GM21528 (cell line): ENCODE data around the gene WDR64.
A peak's percentile ranks its signal among the peaks of the same experiment; 100 is the strongest.

Experiments used
- ATAC-seq: cut with Tn5 transposase; IDR thresholded peaks from one replicate; pipeline ENCODE4 v1.9.1; 2021; ENCODE audit warnings: mild to moderate bottlenecking, moderate library complexity; ENCODE audit not compliant: unreplicated experiment, low FRiP score

WDR64 gene

DNA sequence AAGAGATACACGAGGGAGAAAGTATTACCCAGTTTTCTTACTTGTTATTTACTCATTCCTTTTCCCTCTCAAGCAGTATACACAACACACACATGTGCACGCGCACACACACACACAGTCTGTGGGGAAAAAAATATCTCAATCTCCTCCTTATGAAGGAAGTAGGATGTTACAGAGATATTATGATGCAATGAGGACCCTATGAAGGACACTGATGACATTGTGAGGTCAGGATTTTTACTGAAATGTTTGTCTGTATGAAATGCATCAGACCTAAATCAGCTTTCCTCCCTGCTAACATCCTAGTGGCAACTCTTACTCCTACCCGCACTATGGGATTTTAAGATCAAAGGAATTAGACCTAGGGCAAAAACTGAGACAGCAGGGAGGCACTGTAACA, at the start of gene WDR64:
Gene WDR64 (plus strand): TSS at position 270 of the 400 bp plus-strand sequence. CDS start 204 bp downstream, outside the sequence.
- no peak for ATAC-seq

DNA sequence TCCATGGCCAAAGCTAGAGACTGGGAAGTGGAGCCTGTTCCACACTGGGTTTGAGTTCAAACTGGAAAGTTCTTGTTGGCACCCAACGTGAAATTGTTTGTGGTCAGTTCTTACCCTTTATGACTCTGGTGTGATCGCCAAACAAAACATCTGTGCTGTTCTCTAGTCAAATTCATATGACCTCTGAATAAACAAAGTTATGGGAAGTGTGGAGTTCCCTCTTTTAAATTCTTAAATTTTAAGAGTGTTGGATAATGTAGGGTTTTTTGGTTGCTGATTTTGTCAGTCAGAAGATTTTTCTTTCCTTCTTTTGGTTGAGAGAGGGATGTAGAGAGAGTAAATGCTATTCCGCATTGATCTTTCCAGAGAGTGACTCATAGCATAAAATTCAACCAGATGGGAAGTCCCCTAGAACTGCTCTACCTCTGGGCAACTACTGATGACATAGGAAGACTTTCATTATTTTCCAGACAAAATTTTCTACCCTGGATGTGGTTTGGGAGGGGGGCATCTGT, 48.3 kb upstream of the WDR64 start:
- ATAC-seq: no peak

- ATAC-seq: no peak
Measured at GRCh38 chr1:241605146-241605805, 46.8 kb upstream of the WDR64 start.

- ATAC-seq: no peak
Measured at GRCh38 chr1:241606544-241606943, 45.5 kb upstream of the WDR64 start.

DNA sequence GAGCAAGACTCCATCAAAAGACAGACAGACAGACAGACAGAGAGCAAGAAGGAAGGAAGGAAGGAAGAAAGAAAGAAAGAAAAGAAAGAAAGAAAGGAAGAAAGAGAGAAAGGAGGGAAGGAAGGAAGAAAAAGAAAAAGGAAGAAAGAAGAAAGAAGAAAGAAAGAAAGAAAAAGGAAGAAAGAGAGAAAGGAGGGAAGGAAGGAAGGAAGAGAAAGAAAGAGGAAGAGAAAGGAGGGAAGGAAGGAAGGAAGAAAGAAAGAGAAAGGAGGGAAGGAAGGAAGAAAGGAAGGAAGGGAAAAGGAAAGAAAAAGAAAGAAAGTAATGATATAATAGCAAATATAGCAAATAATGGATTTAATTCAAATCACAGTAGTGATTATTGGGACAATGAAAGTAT, 44.6 kb upstream of the WDR64 start:
- no peak for ATAC-seq

DNA sequence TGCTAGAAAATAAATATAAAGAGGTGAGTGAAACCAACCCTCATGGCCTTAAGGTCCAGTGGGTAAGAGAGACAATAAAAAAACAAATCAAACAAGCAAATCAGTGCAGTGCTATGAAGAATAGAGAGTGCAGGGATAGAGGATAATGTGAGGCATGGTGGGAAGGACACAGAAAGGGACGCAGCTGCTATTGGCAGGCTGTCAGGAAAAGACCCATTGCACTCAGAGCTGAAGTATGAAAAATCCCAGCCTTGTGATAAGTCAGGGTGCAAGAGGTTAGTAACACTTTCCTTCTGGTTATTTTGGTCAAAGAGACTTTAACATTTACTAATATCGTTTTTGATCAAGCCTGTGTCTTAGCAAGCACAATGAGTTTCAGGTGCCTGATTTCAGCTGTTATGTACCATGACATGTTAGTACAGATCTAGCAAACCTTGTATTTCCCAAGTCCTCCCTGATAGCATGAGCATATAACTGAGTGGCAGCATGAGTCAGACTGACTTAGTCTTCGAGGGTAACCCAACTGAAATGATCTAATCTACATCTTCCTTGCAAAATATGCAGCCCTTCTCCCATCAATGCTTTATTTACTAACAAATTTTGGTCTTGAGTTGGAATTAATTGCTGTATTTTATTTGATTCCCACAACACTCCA, 43.6 kb upstream of the WDR64 start:
- no peak for ATAC-seq

- no peak for ATAC-seq
Measured at GRCh38 chr1:241610056-241610815, 41.8 kb upstream of the WDR64 start.

- peak; percentile 92 for ATAC-seq
Measured at GRCh38 chr1:241611063-241611462, 41.0 kb upstream of the WDR64 start.

DNA sequence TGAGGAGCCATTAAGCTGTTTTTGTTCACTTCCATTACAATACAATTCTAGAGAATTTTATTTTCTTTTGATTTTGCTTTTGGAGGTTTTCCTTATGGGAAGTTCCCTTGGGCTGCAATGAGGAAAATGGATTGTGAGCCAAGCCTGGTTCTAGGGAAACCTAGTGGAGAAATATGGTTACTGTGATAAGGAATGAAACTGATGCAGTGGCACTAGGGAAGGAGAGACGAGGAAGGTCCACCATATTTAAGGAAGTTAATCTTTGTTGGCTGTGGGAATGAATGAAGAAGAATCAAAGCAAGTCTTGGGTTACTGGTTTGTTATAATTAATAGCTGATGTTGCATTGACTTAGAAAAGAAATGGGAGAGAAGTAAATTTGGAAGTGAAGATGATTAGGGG, 40.3 kb upstream of the WDR64 start:
- no peak for ATAC-seq

DNA sequence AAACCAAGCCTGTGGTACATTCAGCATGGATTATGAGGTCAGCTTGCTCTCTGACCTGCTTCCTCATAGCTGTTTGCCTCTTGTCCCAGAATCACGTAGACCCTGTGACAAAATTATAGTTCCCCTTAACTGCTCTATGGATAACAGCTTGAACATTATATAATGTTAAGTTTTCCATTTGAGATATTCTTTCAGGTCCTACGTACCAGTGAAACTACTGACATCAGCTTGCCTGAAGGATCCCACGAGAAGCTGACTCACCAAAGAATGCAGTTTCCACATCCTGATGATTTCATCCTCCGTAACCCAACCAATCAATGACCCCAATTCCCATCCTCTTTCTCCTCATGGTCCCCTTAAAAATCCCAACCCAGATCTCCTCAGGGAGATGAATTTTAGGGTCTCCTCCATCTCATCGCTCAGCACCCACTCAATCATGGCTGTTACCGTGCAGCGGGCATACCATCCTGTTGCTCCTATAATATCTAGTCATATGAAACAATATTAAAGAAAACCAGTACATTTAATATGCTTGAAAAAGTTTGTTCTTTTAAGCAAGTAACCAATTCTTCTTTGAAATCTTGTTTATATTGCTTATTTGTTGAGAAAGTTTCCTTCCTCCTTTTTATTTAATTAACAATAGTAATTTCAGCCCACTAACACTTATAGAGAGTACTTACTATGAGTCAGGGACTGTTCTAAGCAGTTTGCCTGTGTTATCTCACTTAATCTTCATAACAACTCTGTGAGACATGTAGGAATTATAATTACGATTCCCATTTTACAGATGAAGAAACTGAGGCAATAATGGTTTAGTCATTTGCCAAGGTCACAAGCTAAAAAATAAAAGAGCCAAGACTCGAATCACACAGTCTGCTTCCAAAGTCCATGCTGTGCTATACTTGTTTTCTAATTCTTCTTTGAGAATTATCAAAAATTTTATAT, 39.3 kb upstream of the WDR64 start:
- no peak for ATAC-seq

- no peak for ATAC-seq
Measured at GRCh38 chr1:241614144-241614543, 37.9 kb upstream of the WDR64 start.

GRCh38 chr1:241614572-241614971, 37.5 kb upstream of the WDR64 start:
- ATAC-seq: no peak

DNA sequence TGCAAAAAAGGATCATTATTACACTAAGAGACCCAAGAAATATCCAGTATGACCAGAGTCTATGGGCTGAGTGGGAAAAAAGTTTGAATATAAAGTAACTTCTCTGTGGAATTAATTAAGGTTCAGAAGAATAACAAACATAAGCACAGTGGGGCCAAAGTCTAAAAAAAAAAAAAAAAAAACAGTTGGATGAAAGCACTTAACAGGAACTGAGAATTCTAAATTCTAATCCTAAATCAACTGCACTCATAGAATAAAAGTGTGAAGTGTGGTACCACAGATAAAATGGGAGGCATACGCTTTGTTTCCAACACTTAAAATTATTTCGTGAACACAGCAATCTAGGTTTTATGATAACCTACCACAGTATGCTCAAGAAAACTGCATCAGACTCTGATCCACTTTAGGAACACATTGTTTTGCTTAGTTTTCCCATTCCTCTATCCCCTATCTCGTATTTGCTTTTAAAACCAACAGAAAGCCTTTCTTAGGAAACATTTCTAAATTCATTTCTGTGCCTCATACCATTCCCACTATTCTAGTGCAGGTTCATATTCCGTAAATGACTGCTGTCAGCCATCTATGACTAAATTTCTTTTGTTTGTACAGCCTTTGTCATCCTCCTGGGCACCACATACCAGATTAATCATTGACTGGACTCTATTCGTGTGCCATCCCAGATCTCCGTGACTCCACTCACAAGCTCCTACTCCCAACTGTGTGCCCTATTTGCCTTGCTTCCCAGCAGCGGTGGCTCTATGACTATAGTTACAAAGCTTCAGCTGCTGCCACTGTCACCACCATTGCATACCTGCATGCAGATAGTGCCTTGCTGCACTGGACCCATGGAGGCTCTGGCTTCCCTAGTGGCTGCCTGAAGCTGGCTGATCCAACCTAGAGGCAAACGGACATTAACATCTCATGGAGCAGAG, 36.8 kb upstream of the WDR64 start:
- no peak for ATAC-seq

DNA sequence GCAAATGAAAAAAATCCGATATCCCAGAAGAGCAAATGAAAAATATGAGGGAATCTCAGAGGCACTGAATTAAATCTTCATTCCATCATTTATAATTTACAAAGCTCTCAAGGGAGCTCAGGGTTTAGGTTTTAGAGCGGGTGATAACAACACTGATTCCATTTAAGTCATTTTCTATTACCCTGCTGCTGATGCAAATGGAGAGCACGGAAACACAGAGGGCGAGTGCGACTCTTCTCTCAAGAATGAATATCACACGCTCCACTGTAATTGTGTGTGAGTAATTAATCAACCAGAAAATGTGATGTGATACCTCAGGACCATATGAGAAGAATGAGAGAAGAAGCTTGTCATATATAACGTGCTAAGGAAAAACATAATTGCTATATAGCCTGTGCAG, 34.7 kb upstream of the WDR64 start:
- ATAC-seq: no peak

DNA sequence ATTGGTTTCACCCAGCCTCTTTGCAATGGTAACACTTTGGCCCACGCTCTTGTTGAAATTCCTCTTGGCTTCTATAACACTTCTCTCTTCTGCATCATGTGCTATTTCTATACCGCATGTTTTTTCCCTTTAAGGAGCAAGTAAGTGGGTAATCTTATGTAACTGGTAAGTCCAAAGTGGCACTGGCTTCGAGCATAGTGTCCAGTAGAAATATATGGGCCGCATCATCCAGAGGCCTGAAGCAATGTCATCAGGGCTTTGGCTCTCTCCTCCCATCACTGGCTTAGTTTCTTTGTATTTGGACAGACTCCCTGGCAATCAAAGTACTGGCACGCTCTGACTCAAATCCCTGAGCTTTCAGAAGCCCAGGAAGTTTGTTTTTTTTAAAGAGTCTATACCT, 29.4 kb upstream of the WDR64 start:
- no peak for ATAC-seq

DNA sequence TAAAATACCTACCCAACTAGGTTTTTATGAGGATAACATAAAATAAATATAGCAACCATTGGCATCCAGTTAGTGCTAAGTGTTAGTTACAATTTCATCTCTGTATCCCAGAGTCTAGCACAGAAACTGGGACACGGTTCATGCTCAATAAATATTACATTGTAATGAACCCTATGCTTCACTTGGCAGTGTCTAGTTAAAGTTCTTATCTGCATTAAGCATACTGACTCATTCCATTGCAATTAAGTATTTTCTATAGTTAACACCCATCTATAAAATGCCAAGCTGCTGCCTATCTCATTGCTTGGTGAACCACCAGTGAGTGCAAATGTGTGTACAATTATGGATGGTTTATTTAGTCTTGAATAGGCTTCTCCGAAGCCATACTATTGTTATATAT, 27.1 kb upstream of the WDR64 start:
- no peak for ATAC-seq

- peak; percentile 77 for ATAC-seq
Measured at GRCh38 chr1:241627453-241628259, 24.4 kb upstream of the WDR64 start.

DNA sequence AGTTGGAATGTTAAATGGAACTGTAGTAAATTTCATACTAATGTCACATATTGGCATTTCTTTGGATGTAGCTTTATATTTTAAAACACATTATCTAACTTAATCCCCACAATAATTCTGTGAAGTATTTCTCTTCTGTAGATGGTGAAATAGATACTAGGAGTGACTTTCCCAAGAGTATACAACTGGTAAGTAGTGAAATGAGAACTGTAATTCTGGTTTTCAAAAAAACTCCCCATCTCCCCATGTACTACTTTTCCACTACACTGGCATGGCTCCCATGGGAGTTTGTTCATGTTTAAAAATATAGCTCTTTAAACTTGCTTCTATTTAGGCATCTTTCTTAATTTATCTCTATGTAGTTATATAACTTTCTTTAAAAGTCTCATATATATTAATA, 22.1 kb upstream of the WDR64 start:
- no peak for ATAC-seq
